ENCODE data around the gene USH1G.
A peak's percentile ranks its signal among the peaks of the same experiment; 100 is the strongest.

USH1G gene

DNA sequence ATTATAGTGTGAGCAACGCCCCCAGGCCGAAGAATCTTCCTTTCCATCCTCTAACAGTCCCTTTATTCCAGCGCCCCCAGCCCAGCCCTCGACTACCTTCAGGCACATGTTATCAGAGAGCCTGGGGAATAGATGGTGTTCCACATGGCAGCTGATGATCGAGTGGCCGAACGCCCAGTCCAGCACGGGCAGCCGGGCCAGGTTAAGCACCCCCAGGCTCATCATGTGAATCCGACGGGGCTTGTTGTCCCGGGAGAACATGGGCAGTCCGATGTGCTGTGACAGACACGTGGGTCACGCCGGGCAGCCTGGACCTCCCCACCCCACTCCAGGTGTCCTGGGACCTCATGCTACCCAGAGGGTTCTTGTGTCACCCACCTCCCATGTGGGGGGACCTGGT, 43.7 kb downstream of the USH1G start:
- H3K23ac ChIP-seq (ENCODE audit: low read length): no peak overlapping the region
- no peaks in the 10 kb centered on the region for H3K9me3 ChIP-seq (ENCODE audit: insufficient read depth, low read depth, low read length)
- no peak overlapping the region for H3K14ac ChIP-seq (ENCODE audit: low read length)
- no peaks in the 10 kb centered on the region for H3K79me1 ChIP-seq (ENCODE audit: low read length)
- H3K9ac ChIP-seq (ENCODE audit: low read length): no peak overlapping the region
- no peak for DNase-seq
- no CpG with 5 or more reads among the region's 16 CpGs for WGBS (ENCODE audit: extremely low coverage, insufficient coverage, insufficient read length)
- no peak overlapping the region for H3K27ac ChIP-seq (ENCODE audit: low read depth, low read length)
- no peaks in the 10 kb centered on the region for H3K4me1 ChIP-seq (ENCODE audit: control insufficient read depth in 1 of 2, insufficient read depth in 2 of 2, low read length in 2 of 2)
- no peak overlapping the region for H2AFZ ChIP-seq (ENCODE audit: insufficient read depth, low read length, poor library complexity)
- H3K18ac ChIP-seq (ENCODE audit: low read length): no peak overlapping the region
- no peaks in the 10 kb centered on the region for H3K79me2 ChIP-seq (ENCODE audit: control insufficient read depth, insufficient read depth, low read length, poor library complexity)
- no peak overlapping the region for H3K4me3 ChIP-seq (ENCODE audit: low read depth, low read length)
- H3K4me2 ChIP-seq (ENCODE audit: low read length): no peak overlapping the region
- H2BK120ac ChIP-seq (ENCODE audit: insufficient read depth, low read length, poor library complexity): no peak overlapping the region
- H3K27me3 ChIP-seq (ENCODE audit: insufficient read depth, low read length): no peaks in the 10 kb centered on the region
- no peak overlapping the region for H4K12ac ChIP-seq (ENCODE audit: low read depth, low read length)
- H2AK5ac ChIP-seq (ENCODE audit: low read length): no peak overlapping the region
- no peak overlapping the region for H4K91ac ChIP-seq (ENCODE audit: low read depth, low read length)
- no peak overlapping the region for H3K4ac ChIP-seq (ENCODE audit: low read depth, low read length)
- H2BK12ac ChIP-seq (ENCODE audit: low read length): no peak overlapping the region
- no peak overlapping the region for H4K8ac ChIP-seq (ENCODE audit: low read depth, low read length)
- H2BK5ac ChIP-seq (ENCODE audit: low read depth, low read length, poor library complexity): no peak overlapping the region
- no peaks in the 10 kb centered on the region for H3K36me3 ChIP-seq (ENCODE audit: control insufficient read depth in 1 of 2, insufficient read depth in 2 of 2, low read length in 2 of 2)

GRCh38 chr17:74878658-74879057, 44.4 kb downstream of the USH1G start:
- no peak overlapping the region for H2AK5ac ChIP-seq (ENCODE audit: low read length)
- WGBS (ENCODE audit: extremely low coverage, insufficient coverage, insufficient read length): no CpG with 5 or more reads among the region's 2 CpGs
- H3K79me1 ChIP-seq (ENCODE audit: low read length): no peaks in the 10 kb centered on the region
- H3K23ac ChIP-seq (ENCODE audit: low read length): no peak overlapping the region
- no peak overlapping the region for H3K4ac ChIP-seq (ENCODE audit: low read depth, low read length)
- no peak overlapping the region for H3K18ac ChIP-seq (ENCODE audit: low read length)
- H3K9me3 ChIP-seq (ENCODE audit: insufficient read depth, low read depth, low read length): no peaks in the 10 kb centered on the region
- H3K4me2 ChIP-seq (ENCODE audit: low read length): no peak overlapping the region
- no peaks in the 10 kb centered on the region for H3K36me3 ChIP-seq (ENCODE audit: control insufficient read depth in 1 of 2, insufficient read depth in 2 of 2, low read length in 2 of 2)
- no peak overlapping the region for H4K91ac ChIP-seq (ENCODE audit: low read depth, low read length)
- H2AFZ ChIP-seq (ENCODE audit: insufficient read depth, low read length, poor library complexity): no peak overlapping the region
- H3K9ac ChIP-seq (ENCODE audit: low read length): no peak overlapping the region
- no peak overlapping the region for H4K12ac ChIP-seq (ENCODE audit: low read depth, low read length)
- H3K14ac ChIP-seq (ENCODE audit: low read length): no peak overlapping the region
- no peak overlapping the region for H3K27ac ChIP-seq (ENCODE audit: low read depth, low read length)
- H2BK12ac ChIP-seq (ENCODE audit: low read length): no peak overlapping the region
- no peaks in the 10 kb centered on the region for H3K27me3 ChIP-seq (ENCODE audit: insufficient read depth, low read length)
- peaks cover 0 to 3% of the 10 kb centered on the region in 2 experiments for H3K4me1 ChIP-seq (ENCODE audit: control insufficient read depth in 1 of 2, insufficient read depth in 2 of 2, low read length in 2 of 2)
- H3K4me3 ChIP-seq (ENCODE audit: low read depth, low read length): no peak overlapping the region
- no peak overlapping the region for H4K8ac ChIP-seq (ENCODE audit: low read depth, low read length)
- no peaks in the 10 kb centered on the region for H3K79me2 ChIP-seq (ENCODE audit: control insufficient read depth, insufficient read depth, low read length, poor library complexity)
- H2BK120ac ChIP-seq (ENCODE audit: insufficient read depth, low read length, poor library complexity): no peak overlapping the region
- H2BK5ac ChIP-seq (ENCODE audit: low read depth, low read length, poor library complexity): no peak overlapping the region
- no peak for DNase-seq

DNA sequence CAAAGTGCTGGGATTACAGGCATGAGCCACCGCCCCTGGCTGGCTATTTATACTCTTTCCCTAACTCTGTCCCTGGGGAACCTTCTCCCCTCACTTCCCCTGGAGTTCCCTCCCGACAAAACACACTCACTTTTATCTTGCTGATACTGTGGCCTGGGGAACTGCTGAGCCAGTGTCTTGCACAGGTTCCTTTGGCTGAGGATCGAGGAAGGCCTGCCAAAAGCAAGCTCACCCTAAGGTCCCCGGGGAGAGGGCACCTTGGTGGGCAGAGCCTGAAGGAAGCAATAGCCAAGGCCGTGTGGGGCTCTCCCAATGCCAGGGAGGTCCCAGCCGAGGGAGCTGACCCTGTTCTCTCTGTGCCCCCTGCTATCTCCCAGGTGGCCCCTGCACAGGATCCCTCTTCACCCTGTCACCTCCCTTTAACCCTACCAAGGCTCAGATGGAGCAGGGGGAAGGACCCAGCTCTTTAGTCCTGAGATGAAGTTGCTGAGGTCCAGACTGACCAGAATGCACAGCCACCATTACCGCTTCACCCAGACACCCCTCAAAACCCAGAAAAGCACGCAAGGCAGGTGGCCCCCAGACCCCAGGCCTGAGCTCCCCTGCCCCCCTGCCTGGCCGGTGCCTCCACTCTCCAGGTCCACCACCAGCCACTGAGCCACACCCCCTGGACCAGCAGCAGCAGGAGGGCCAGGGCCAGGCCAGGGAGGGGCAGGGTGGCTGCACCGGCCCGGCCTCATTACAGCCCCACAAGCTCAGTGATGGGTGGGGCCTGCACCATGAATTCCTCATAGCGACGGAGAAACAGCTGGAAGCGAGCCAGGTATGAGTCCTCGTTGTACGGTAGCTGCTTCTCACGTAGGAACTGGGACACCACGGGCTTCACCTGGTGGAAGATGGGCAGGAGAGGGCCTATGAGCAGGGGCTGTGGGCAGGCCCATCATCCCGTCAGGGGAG, 45.2 kb downstream of the USH1G start:
- Histone ChIP-seq H3K79me2 (ENCODE audit: control insufficient read depth, insufficient read depth, low read length, poor library complexity) (no peaks in the 10 kb centered on the region), H2AFZ (ENCODE audit: insufficient read depth, low read length, poor library complexity) (no peak overlapping the region), H3K79me1 (ENCODE audit: low read length) (peaks cover 2% of the 10 kb centered on the region), H3K4me1 (ENCODE audit: control insufficient read depth in 1 of 2, insufficient read depth in 2 of 2, low read length in 2 of 2) (peaks cover 0 to 3% of the 10 kb centered on the region in 2 experiments), H3K18ac (ENCODE audit: low read length) (no peak overlapping the region), H4K91ac (ENCODE audit: low read depth, low read length) (no peak overlapping the region), H3K36me3 (ENCODE audit: control insufficient read depth in 1 of 2, insufficient read depth in 2 of 2, low read length in 2 of 2) (no peaks in the 10 kb centered on the region), H3K23ac (ENCODE audit: low read length) (no peak overlapping the region), H3K9me3 (ENCODE audit: insufficient read depth, low read depth, low read length) (no peaks in the 10 kb centered on the region), H3K4me2 (ENCODE audit: low read length) (no peak overlapping the region), H2BK5ac (ENCODE audit: low read depth, low read length, poor library complexity) (no peak overlapping the region), H3K27me3 (ENCODE audit: insufficient read depth, low read length) (no peaks in the 10 kb centered on the region), H3K14ac (ENCODE audit: low read length) (no peak overlapping the region), H2BK12ac (ENCODE audit: low read length) (no peak overlapping the region), H2BK120ac (ENCODE audit: insufficient read depth, low read length, poor library complexity) (no peak overlapping the region), H3K4ac (ENCODE audit: low read depth, low read length) (no peak overlapping the region), H2AK5ac (ENCODE audit: low read length) (no peak overlapping the region), H3K9ac (ENCODE audit: low read length) (no peak overlapping the region), H3K4me3 (ENCODE audit: low read depth, low read length) (no peak overlapping the region), H4K8ac (ENCODE audit: low read depth, low read length) (no peak overlapping the region), H3K27ac (ENCODE audit: low read depth, low read length) (no peak overlapping the region), H4K12ac (ENCODE audit: low read depth, low read length) (no peak overlapping the region)
- no CpG with 5 or more reads among the region's 19 CpGs for WGBS (ENCODE audit: extremely low coverage, insufficient coverage, insufficient read length)
- DNase-seq: peak; percentile 32 to 52

DNA sequence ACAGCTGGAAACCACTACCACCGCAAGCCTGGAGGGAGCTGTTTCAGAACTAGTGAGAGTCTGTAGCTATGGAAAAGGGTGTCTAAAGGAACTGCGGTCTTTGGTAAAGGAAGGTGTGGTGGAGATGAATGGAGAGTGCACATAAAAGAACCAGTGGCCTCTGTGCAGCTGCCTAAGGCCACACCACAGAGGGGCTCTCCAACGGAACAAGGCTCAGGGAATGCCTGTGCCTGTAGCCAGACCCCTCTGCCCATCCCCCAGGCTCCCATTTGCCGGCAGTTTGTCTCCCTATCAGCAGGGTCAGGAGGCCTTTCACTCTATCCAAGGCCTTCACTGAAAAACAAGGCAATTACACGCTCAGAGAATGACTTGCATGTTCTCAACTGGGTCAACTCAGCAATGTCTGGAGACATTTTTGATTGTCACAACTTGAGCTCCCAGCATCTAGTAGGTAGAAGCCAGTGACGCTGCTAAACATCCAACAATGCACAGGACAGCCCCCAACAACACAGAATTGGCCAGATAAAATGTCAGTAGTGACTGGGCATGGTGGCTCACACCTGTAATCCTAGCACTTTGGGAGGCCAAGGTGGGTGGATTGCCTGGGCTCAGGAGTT, 47.0 kb downstream of the USH1G start:
- no peak overlapping the region for H3K14ac ChIP-seq (ENCODE audit: low read length)
- H2BK5ac ChIP-seq (ENCODE audit: low read depth, low read length, poor library complexity): no peak overlapping the region
- no peak overlapping the region for H4K12ac ChIP-seq (ENCODE audit: low read depth, low read length)
- no peak overlapping the region for H3K18ac ChIP-seq (ENCODE audit: low read length)
- H3K9me3 ChIP-seq (ENCODE audit: insufficient read depth, low read depth, low read length): no peaks in the 10 kb centered on the region
- H4K91ac ChIP-seq (ENCODE audit: low read depth, low read length): no peak overlapping the region
- no peak overlapping the region for H2BK12ac ChIP-seq (ENCODE audit: low read length)
- no peak overlapping the region for H2BK120ac ChIP-seq (ENCODE audit: insufficient read depth, low read length, poor library complexity)
- H3K27me3 ChIP-seq (ENCODE audit: insufficient read depth, low read length): no peaks in the 10 kb centered on the region
- H3K4me2 ChIP-seq (ENCODE audit: low read length): no peak overlapping the region
- no peak overlapping the region for H3K4me3 ChIP-seq (ENCODE audit: low read depth, low read length)
- H3K36me3 ChIP-seq (ENCODE audit: control insufficient read depth in 1 of 2, insufficient read depth in 2 of 2, low read length in 2 of 2): no peaks in the 10 kb centered on the region
- H3K79me1 ChIP-seq (ENCODE audit: low read length): peaks cover 8% of the 10 kb centered on the region
- H3K9ac ChIP-seq (ENCODE audit: low read length): no peak overlapping the region
- DNase-seq: no peak
- WGBS (ENCODE audit: extremely low coverage, insufficient coverage, insufficient read length): no CpG with 5 or more reads among the region's 6 CpGs
- peaks cover 3 to 11% of the 10 kb centered on the region in 2 experiments for H3K4me1 ChIP-seq (ENCODE audit: control insufficient read depth in 1 of 2, insufficient read depth in 2 of 2, low read length in 2 of 2)
- H3K79me2 ChIP-seq (ENCODE audit: control insufficient read depth, insufficient read depth, low read length, poor library complexity): peaks cover 5% of the 10 kb centered on the region
- no peak overlapping the region for H2AFZ ChIP-seq (ENCODE audit: insufficient read depth, low read length, poor library complexity)
- H4K8ac ChIP-seq (ENCODE audit: low read depth, low read length): no peak overlapping the region
- no peak overlapping the region for H3K23ac ChIP-seq (ENCODE audit: low read length)
- H3K4ac ChIP-seq (ENCODE audit: low read depth, low read length): no peak overlapping the region
- H2AK5ac ChIP-seq (ENCODE audit: low read length): no peak overlapping the region
- no peak overlapping the region for H3K27ac ChIP-seq (ENCODE audit: low read depth, low read length)

Data from trophoblast cell (in vitro differentiated cells and primary cell).